HepG2 (cell line): ENCODE results near the gene UBP1. TPM values are rescaled to one million over a fixed set of nuclear protein-coding genes. Genes with fewer than 3 reads are reported as not detected.

Experiments used
- ATAC-seq: fragments of 200-7000 bp; cut with Tn5 transposase; 3 replicates; pipeline ENCODE4 v1.9.1; 2020; ENCODE audit warnings: mild to moderate bottlenecking, moderate library complexity
- BruUV-seq: library from RNA; stranded (reverse); fragments of 400-500 nt; replicated peaks from 2 replicates; lab custom pipeline; 2021; lab: Mats Ljungman, UMichigan
- CTCF ChIA-PET: fragments of 300-600 bp; formaldehyde crosslinking; extraction: SDS; loops from one replicate; lab custom pipeline; 2021; ENCODE audit warnings: low total read pairs, inconsistent platforms, low intra/inter-chr PET ratio; lab: Yijun Ruan, JAX
- POLR2A ChIA-PET: fragments of 350-600 bp; sonication (Branson Sonifier 250); formaldehyde crosslinking; loops from one replicate; lab custom pipeline; 2020; ENCODE audit warnings: antibody characterized with exemption, inconsistent platforms; lab: Yijun Ruan, JAX
- DNase-seq: peaks from one replicate; pipeline ENCODE4 v3.0.0-alpha.2; 2015; ENCODE audit warnings: low spot score
- FAIRE-seq: peaks from 3 replicates; lab custom pipeline; 2011; peaks lifted over from hg19 to GRCh38; lab: Jason Lieb, UNC
- H2AFZ ChIP-seq: one replicate; pipeline ENCODE4 v1.6.1; 2011; ENCODE audit warnings: low read length, inconsistent platforms
- H3K27ac ChIP-seq: fragments of 300-600 bp; 3 replicates; pipeline ENCODE4 v1.8.0; 2011; ENCODE audit warnings: mixed run types, mild to moderate bottlenecking, mixed read lengths, low read length, inconsistent platforms; ENCODE audit not compliant: insufficient read depth; ENCODE audit errors: extremely low read length
- H3K27me3 ChIP-seq, 2 experiments: fragments of 200-600 bp in 1 of 2; 2 replicates in 1 of 2; 3 replicates in 1 of 2; pipeline versions ENCODE4 v1.6.0 to v1.8.0; 2011; ENCODE audit warnings: low read length in 2 of 2, mild to moderate bottlenecking in 2 of 2, moderate library complexity in 2 of 2, inconsistent platforms in 1 of 2; ENCODE audit not compliant: insufficient read depth in 2 of 2, control insufficient read depth in 1 of 2
- H3K36me3 ChIP-seq, 2 experiments: fragments of 200-600 bp in 1 of 2; replicated peaks in 1 of 2; 2 replicates in 1 of 2; 3 replicates in 1 of 2; pipeline versions ENCODE4 v1.5.1 to v1.8.0; 2011; ENCODE audit warnings: low read length in 2 of 2, inconsistent platforms in 1 of 2; ENCODE audit not compliant: insufficient read depth in 2 of 2, control insufficient read depth in 1 of 2
- H3K4me1 ChIP-seq: 2 replicates; pipeline ENCODE4 v1.5.1; 2012; ENCODE audit warnings: low read length, inconsistent platforms; ENCODE audit not compliant: insufficient read depth
- H3K4me2 ChIP-seq: 2 replicates; pipeline ENCODE4 v1.6.0; 2011; ENCODE audit warnings: low read depth, low read length, inconsistent platforms
- H3K4me3 ChIP-seq, 3 experiments: fragments of 200-600 bp in 1 of 3; sonication (generic), shearing (Covaris generic) in 1 of 3; replicated peaks in 1 of 3; 2 replicates each; pipeline ENCODE4 v1.5.1; 2011 to 2016; ENCODE audit warnings: low read length in 3 of 3, inconsistent platforms in 2 of 3, low read depth in 2 of 3, mild to moderate bottlenecking in 2 of 3, control low read depth in 1 of 3, mixed read lengths in 1 of 3; ENCODE audit not compliant: insufficient read depth in 1 of 3
- H3K79me2 ChIP-seq: one replicate; pipeline ENCODE4 v1.6.1; 2011; ENCODE audit warnings: low read length, inconsistent platforms; ENCODE audit not compliant: insufficient read depth
- H3K9ac ChIP-seq: 2 replicates; pipeline ENCODE4 v1.6.0; 2011; ENCODE audit warnings: mild to moderate bottlenecking, low read depth, low read length, inconsistent platforms; ENCODE audit not compliant: insufficient read depth
- H3K9me3 ChIP-seq: 2 replicates; pipeline ENCODE4 v1.5.1; 2012; ENCODE audit warnings: mild to moderate bottlenecking, low read length
- H4K20me1 ChIP-seq: 2 replicates; pipeline ENCODE4 v1.6.0; 2011; ENCODE audit warnings: inconsistent platforms, mild to moderate bottlenecking, low read length, moderate library complexity; ENCODE audit not compliant: insufficient read depth
- ATF4 ChIP-seq, 2 experiments: fragments of 450-650 bp in 1 of 2; sonication (generic) in 1 of 2; formaldehyde crosslinking; IDR thresholded peaks; 2 replicates each; pipeline versions ENCODE4 v1.5.0 to v1.8.0; 2020 to 2022; ENCODE audit warnings: mild to moderate bottlenecking in 1 of 2, missing genetic modification reagents in 1 of 2
- HOXA7 ChIP-seq: sonication (generic); formaldehyde crosslinking; IDR thresholded peaks from 2 replicates; pipeline ENCODE4 v1.8.1; 2022; ENCODE audit warnings: mild to moderate bottlenecking, missing genetic modification reagents, moderate library complexity
- MATR3 ChIP-seq: sonication (generic); formaldehyde crosslinking; IDR thresholded peaks from 2 replicates; pipeline ENCODE4 v1.4.0; 2020; ENCODE audit warnings: missing genetic modification reagents
- MZF1 ChIP-seq: sonication (generic); formaldehyde crosslinking; IDR thresholded peaks from 2 replicates; pipeline ENCODE4 v1.8.1; 2023; ENCODE audit warnings: mild to moderate bottlenecking, missing genetic modification reagents, borderline replicate concordance
- RNF2 ChIP-seq: fragments of 450-650 bp; conservative IDR thresholded peaks from 2 replicates; pipeline ENCODE4 v1.6.1; 2016; ENCODE audit warnings: low read depth
- ZBTB20 ChIP-seq: sonication (generic); formaldehyde crosslinking; IDR thresholded peaks from 2 replicates; pipeline ENCODE4 v1.8.1; 2023; ENCODE audit warnings: missing genetic modification reagents, low read depth, mild to moderate bottlenecking, borderline replicate concordance
- ZC3H4 ChIP-seq: sonication (generic); formaldehyde crosslinking; IDR thresholded peaks from 2 replicates; pipeline ENCODE4 v1.4.0; 2020; ENCODE audit warnings: missing genetic modification reagents, borderline replicate concordance
- ZNF180 ChIP-seq: sonication (generic); formaldehyde crosslinking; IDR thresholded peaks from 2 replicates; pipeline ENCODE4 v1.4.0; 2020; ENCODE audit warnings: low read depth, missing genetic modification reagents, borderline replicate concordance
- ZNF414 ChIP-seq: sonication (generic); formaldehyde crosslinking; IDR thresholded peaks from 2 replicates; pipeline ENCODE4 v1.5.0; 2020; ENCODE audit warnings: missing genetic modification reagents
- ZNF746 ChIP-seq: sonication (generic); formaldehyde crosslinking; IDR thresholded peaks from 2 replicates; pipeline ENCODE4 v1.8.0; 2022; ENCODE audit warnings: mild to moderate bottlenecking, missing genetic modification reagents
- WGBS: methylation state at CpG from one replicate; pipeline ENCODE4 v1.1.6; 2017; ENCODE audit warnings: low lambda C conversion rate; 5-methylcytosine and 5-hydroxymethylcytosine counted together
- in situ Hi-C: cut with HindIII; loops from 2 replicates; pipeline ENCODE4 v1.10.0; 2017; ENCODE audit warnings: low pct_unique_long_range_greater_than_20kb; ENCODE audit not compliant: extremely low pct_ligation_motif_present
- intact Hi-C: fragments of 100-400 bp; cut with micrococcal nuclease; formaldehyde crosslinking; loops from one replicate; pipeline ENCODE4 v1.10.0; 2022; ENCODE audit not compliant: unreplicated experiment
- polyA plus RNA-seq, 8 experiments: library from polyadenylated mRNA; depleted of rRNA in 3 of 8; stranded (reverse) in 7 of 8; unstranded in 1 of 8; fragments of >200 nt; fragmentation: Illumina TruSeq in 4 of 8; extraction: Trizol in 4 of 8; gene quantifications; 2 replicates each; pipeline versions ENCODE4 v1.2.1 to v1.2.3, GENCODE V29; 2011 to 2016; ENCODE audit warnings: low read depth in 4 of 8, missing spikeins in 1 of 8, mixed read lengths in 1 of 8; ENCODE audit not compliant: insufficient read depth in 1 of 8
- total RNA-seq, 5 experiments: library from RNA; depleted of rRNA; stranded (reverse); fragments of >200 nt; fragmentation: Illumina TruSeq; extraction: Trizol; gene quantifications; 2 replicates each; pipeline ENCODE4 v1.2.3, GENCODE V29; 2016; ENCODE audit warnings: low read depth in 1 of 5

The UBP1 gene
- total and polyA plus RNA-seq, 2 of the 13 experiments (the other 11 are each of a cell fraction or from before 2014, with no cell fraction given): 48.3 to 79.9 TPM

DNA sequence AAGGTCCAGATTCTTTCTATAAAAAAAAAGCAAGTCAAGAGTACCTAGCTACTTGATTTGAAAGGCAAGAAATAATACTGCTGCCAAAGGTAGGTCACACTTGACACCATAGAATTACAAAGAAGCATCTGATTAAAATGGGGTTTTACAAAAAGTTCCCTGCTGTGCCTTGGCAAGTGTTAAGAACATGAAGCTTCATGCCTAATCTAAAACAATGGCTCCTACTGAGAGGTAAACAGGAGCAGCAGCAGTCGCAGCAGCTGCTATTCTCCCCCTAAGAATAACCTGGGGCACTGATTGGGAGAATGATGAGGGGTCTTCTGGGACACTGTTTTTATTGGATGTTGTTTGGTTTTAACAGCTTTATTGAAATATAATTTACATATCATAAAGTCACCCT, 14.1 kb downstream of the UBP1 start:
- H2AFZ ChIP-seq: no peak overlapping the region
- no peak for FAIRE-seq
- no peak overlapping the region for H3K4me2 ChIP-seq
- no peak for TF ChIP-seq MATR3
- TF ChIP-seq RNF2: no peak
- no peak for TF ChIP-seq ZBTB20 (CRISPR knock-in tag)
- TF ChIP-seq ZNF414 (CRISPR knock-in tag): no peak
- TF ChIP-seq HOXA7 (CRISPR knock-in tag): no peak
- no peak for TF ChIP-seq ZC3H4 (CRISPR knock-in tag)
- no peak for TF ChIP-seq ZNF180
- TF ChIP-seq ZNF746 (CRISPR knock-in tag): no peak
- CTCF ChIA-PET: no interaction called here
- H3K36me3 ChIP-seq: peaks cover 4 to 33% of the 10 kb centered on the region in 2 experiments; a peak in 3 of 5 replicates
- no peak for DNase-seq
- H3K9ac ChIP-seq: no peak overlapping the region
- H3K79me2 ChIP-seq: peaks cover 82% of the 10 kb centered on the region
- POLR2A ChIA-PET: no interaction called here
- no peak for ATAC-seq
- intact Hi-C loops (no loop called here), in situ Hi-C loops (no loop called here)
- no peak overlapping the region for H3K27ac ChIP-seq
- peaks cover 45% of the 10 kb centered on the region for H4K20me1 ChIP-seq
- 92% methylated on average over 1 of the region's 1 CpG for WGBS
- no peak overlapping the region for H3K4me3 ChIP-seq
- no TSS peak for BruUV-seq
- no peaks in the 10 kb centered on the region for H3K9me3 ChIP-seq
- no peaks in the 10 kb centered on the region for H3K27me3 ChIP-seq
- peaks cover 30% of the 10 kb centered on the region for H3K4me1 ChIP-seq

DNA sequence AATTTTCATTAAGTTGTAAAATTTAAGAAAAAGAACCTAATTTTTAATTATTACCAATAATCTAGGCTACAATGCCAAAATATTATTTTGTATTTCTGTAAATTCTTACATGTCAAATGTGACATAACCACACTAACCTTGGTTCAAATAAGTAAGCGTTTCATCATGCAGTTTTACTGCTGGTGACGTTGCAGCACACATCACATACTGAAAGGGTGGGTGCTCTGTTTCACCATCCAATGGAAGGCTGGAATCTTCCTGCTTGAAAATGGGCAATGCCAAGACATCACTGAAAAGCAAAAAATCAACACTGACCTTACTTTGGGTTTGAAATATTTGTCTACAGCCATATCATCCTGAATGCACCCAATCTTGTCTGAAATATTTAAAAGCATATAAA, 14.8 kb downstream of the UBP1 start:
- peaks cover 39% of the 10 kb centered on the region for H4K20me1 ChIP-seq
- ATAC-seq (no peak), DNase-seq (no peak), FAIRE-seq (no peak)
- H3K4me1 ChIP-seq: peaks cover 24% of the 10 kb centered on the region
- BruUV-seq: no TSS peak
- H3K4me3 ChIP-seq: no peak overlapping the region
- no peak for TF ChIP-seq MZF1 (CRISPR knock-in tag)
- TF ChIP-seq ATF4 (CRISPR knock-in tag; IDR thresholded peaks at IDR 0.05): 0 out of 4 replicates have a peak, but pooled peaks of 1 of the 2 experiments have one; percentile 17
- WGBS: 92% methylated on average over 2 of the region's 2 CpGs
- H3K4me2 ChIP-seq: no peak overlapping the region
- H3K9me3 ChIP-seq: no peaks in the 10 kb centered on the region
- H2AFZ ChIP-seq: no peak overlapping the region
- in situ Hi-C loops: no loop called here
- H3K79me2 ChIP-seq: peaks cover 79% of the 10 kb centered on the region
- ChIA-PET CTCF (no interaction called here), POLR2A (no interaction called here)
- no peak overlapping the region for H3K27ac ChIP-seq
- peaks cover 4 to 37% of the 10 kb centered on the region in 2 experiments; a peak in 3 of 5 replicates for H3K36me3 ChIP-seq
- H3K9ac ChIP-seq: no peak overlapping the region
- intact Hi-C loops: no loop called here
- H3K27me3 ChIP-seq: no peaks in the 10 kb centered on the region
